A673 (cell line): ENCODE measurements around the gene ZNF784. TPM values are rescaled to one million over a fixed set of nuclear protein-coding genes. Genes with fewer than 3 reads are reported as not detected.

Source experiments
- BruUV-seq: library from RNA; stranded (reverse); fragments of 400-500 nt; replicated peaks from 2 replicates; lab custom pipeline; 2021; lab: Mats Ljungman, UMichigan
- CTCF ChIA-PET: fragments of 300-600 bp; sonication (Branson Sonifier 250); formaldehyde crosslinking; loops from one replicate; lab custom pipeline; 2022; ENCODE audit warnings: antibody characterized with exemption; lab: Charles Lee
- POLR2A ChIA-PET: fragments of 300-600 bp; sonication (Branson Sonifier 250); formaldehyde crosslinking; loops from one replicate; lab custom pipeline; 2022; ENCODE audit warnings: antibody characterized with exemption; ENCODE audit not compliant: low non-redundant PET; lab: Charles Lee
- DNase-seq: peaks from one replicate; pipeline ENCODE4 v3.0.0-alpha.2; 2015; ENCODE audit warnings: low spot score
- H3K27ac ChIP-seq: fragments of 200-600 bp; sonication (generic); 2 replicates; pipeline ENCODE4 v1.5.1; 2016; ENCODE audit warnings: mixed run types, low read depth, mild to moderate bottlenecking, mixed read lengths, antibody characterized with exemption, low read length; ENCODE audit not compliant: poor library complexity, severe bottlenecking
- H3K27me3 ChIP-seq: fragments of 200-600 bp; sonication (generic); replicated peaks from 2 replicates; pipeline ENCODE4 v1.6.1; 2017; ENCODE audit warnings: mixed run types, low read depth, mild to moderate bottlenecking, mixed read lengths, antibody characterized with exemption, low read length; ENCODE audit not compliant: insufficient read depth, poor library complexity
- H3K36me3 ChIP-seq: fragments of 200-600 bp; sonication (generic); 2 replicates; pipeline ENCODE4 v1.6.1; 2016; ENCODE audit warnings: mixed run types, mild to moderate bottlenecking, mixed read lengths, antibody characterized with exemption, low read length; ENCODE audit not compliant: insufficient read depth, poor library complexity, severe bottlenecking
- H3K4me1 ChIP-seq: fragments of 200-600 bp; sonication (generic); 2 replicates; pipeline ENCODE4 v1.6.1; 2017; ENCODE audit warnings: mixed run types, mild to moderate bottlenecking, mixed read lengths, antibody characterized with exemption, low read length; ENCODE audit not compliant: insufficient read depth, poor library complexity, severe bottlenecking
- H3K4me3 ChIP-seq: fragments of 200-600 bp; sonication (generic); 2 replicates; pipeline ENCODE4 v1.5.1; 2016; ENCODE audit warnings: low read depth, mixed run types, mild to moderate bottlenecking, mixed read lengths, low read length; ENCODE audit not compliant: poor library complexity, severe bottlenecking
- H3K9me3 ChIP-seq: fragments of 200-600 bp; sonication (generic); 2 replicates; pipeline ENCODE4 v1.6.1; 2016; ENCODE audit warnings: mixed run types, low read depth, mild to moderate bottlenecking, mixed read lengths, antibody characterized with exemption, low read length; ENCODE audit not compliant: poor library complexity, severe bottlenecking
- CTCF ChIP-seq: fragments of 300-800, 200-600 bp; sonication (generic); conservative IDR thresholded peaks from 2 replicates; pipeline ENCODE4 v1.5.1; 2017; ENCODE audit warnings: low read depth, mild to moderate bottlenecking, antibody characterized with exemption, low read length, moderate library complexity, mixed read lengths
- EZH2 ChIP-seq: fragments of 200-600 bp; sonication (generic); IDR thresholded peaks from 2 replicates; pipeline ENCODE4 v1.6.1; 2017; ENCODE audit warnings: borderline replicate concordance, low read depth, mild to moderate bottlenecking, mixed read lengths, antibody characterized with exemption, low read length; ENCODE audit not compliant: poor library complexity, severe bottlenecking
- intact Hi-C: fragments of 100-400 bp; cut with micrococcal nuclease; formaldehyde crosslinking; loops from one replicate; pipeline ENCODE4 v1.10.0; 2022; ENCODE audit not compliant: unreplicated experiment
- total RNA-seq: library from RNA; stranded (reverse); gene quantifications from 2 replicates; pipeline ENCODE4 v1.2.3, GENCODE V29; 2021

The ZNF784 gene
- total RNA-seq, 1 experiment from 2014 or later = 7.1 TPM

GRCh38 chr19:55611983-55612645 is 12.3 kb downstream of the ZNF784 start:
- Histone ChIP-seq H3K36me3 (peaks cover 26% of the 10 kb centered on the region), H3K27me3 (no peaks in the 10 kb centered on the region), H3K4me3 (no peak overlapping the region), H3K4me1 (peaks cover under 1% of the 10 kb centered on the region), H3K9me3 (no peaks in the 10 kb centered on the region), H3K27ac (no peak overlapping the region)
- TF ChIP-seq EZH2 = no peak
- no peak for TF ChIP-seq CTCF
- intact Hi-C loops = no loop called here
- POLR2A ChIA-PET = no interaction called here
- DNase-seq = no peak
- CTCF ChIA-PET = no interaction called here
- no TSS peak for BruUV-seq

GRCh38 chr19:55611300-55611982 is 12.9 kb downstream of the ZNF784 start:
- H3K36me3 ChIP-seq = peaks cover 21% of the 10 kb centered on the region
- BruUV-seq = no TSS peak
- TF ChIP-seq CTCF (no peak), EZH2 (no peak)
- H3K27ac ChIP-seq = no peak overlapping the region
- intact Hi-C loops = no loop called here
- H3K27me3 ChIP-seq = no peaks in the 10 kb centered on the region
- peaks cover 7% of the 10 kb centered on the region for H3K4me1 ChIP-seq
- H3K9me3 ChIP-seq = no peaks in the 10 kb centered on the region
- ChIA-PET POLR2A (no interaction called here), CTCF (no interaction called here)
- no peak overlapping the region for H3K4me3 ChIP-seq
- DNase-seq = no peak

- H3K9me3 ChIP-seq = no peaks in the 10 kb centered on the region
- H3K27ac ChIP-seq = no peak overlapping the region
- intact Hi-C loops = loop anchor here (5.0 kb wide), 1 partner anchor 147 kb away; the partner anchor contains the start of genes C19orf85 and ISOC2
- DNase-seq = no peak
- H3K27me3 ChIP-seq = no peaks in the 10 kb centered on the region
- TF ChIP-seq CTCF (no peak), EZH2 (no peak)
- peaks cover 14% of the 10 kb centered on the region for H3K4me1 ChIP-seq
- no TSS peak for BruUV-seq
- POLR2A ChIA-PET = no interaction called here
- CTCF ChIA-PET = no interaction called here
- peaks cover 12% of the 10 kb centered on the region for H3K36me3 ChIP-seq
- H3K4me3 ChIP-seq = no peak overlapping the region
Observed at GRCh38 chr19:55609326-55609725, 15.0 kb downstream of the ZNF784 start.
